ENCODE measurements around the gene RPGRIP1.
"Not testable (repeated sequence)": the region's sequence is repeated elsewhere in the genome, so short reads cannot be mapped to it uniquely, and the experiment has no call there.

The RPGRIP1 gene

GRCh38 chr14:21279783-21280182 is at the start of gene RPGRIP1:
TSS of gene RPGRIP1 (plus strand) at chr14:21280083. CDS start at chr14:21287977, 7,894 bp downstream.
- FAIRE-seq (no peak), DNase-seq (ENCODE audit: insufficient read length, low spot score) (no peak)

GRCh38 chr14:21231020-21231652 is 48.7 kb upstream of the RPGRIP1 start:
- FAIRE-seq, result no peak
- no peak for DNase-seq (ENCODE audit: insufficient read length, low spot score)

GRCh38 chr14:21233457-21234076 is 46.3 kb upstream of the RPGRIP1 start:
- FAIRE-seq (no peak), DNase-seq (ENCODE audit: insufficient read length, low spot score) (no peak)

- no peak for DNase-seq (ENCODE audit: insufficient read length, low spot score)
- no peak for FAIRE-seq
Measured at GRCh38 chr14:21234112-21234511, 45.8 kb upstream of the RPGRIP1 start.

GRCh38 chr14:21236948-21237797 is 42.7 kb upstream of the RPGRIP1 start:
- no peak for DNase-seq (ENCODE audit: insufficient read length, low spot score)
- FAIRE-seq, result no peak

- peak; percentile 37 for FAIRE-seq
- no peak for DNase-seq (ENCODE audit: insufficient read length, low spot score)
Measured at GRCh38 chr14:21238823-21239518, 40.9 kb upstream of the RPGRIP1 start.

- DNase-seq (ENCODE audit: insufficient read length, low spot score) (no peak), FAIRE-seq (peak; percentile 14)
Measured at GRCh38 chr14:21240417-21240816, 39.5 kb upstream of the RPGRIP1 start.

- DNase-seq (ENCODE audit: insufficient read length, low spot score), result no peak
- FAIRE-seq, result no peak
Measured at GRCh38 chr14:21241218-21241819, 38.6 kb upstream of the RPGRIP1 start.

- DNase-seq (ENCODE audit: insufficient read length, low spot score) (no peak), FAIRE-seq (no peak)
Measured at GRCh38 chr14:21244544-21244943, 35.3 kb upstream of the RPGRIP1 start.

GRCh38 chr14:21245813-21246212 is 34.1 kb upstream of the RPGRIP1 start:
- FAIRE-seq, result no peak
- no peak for DNase-seq (ENCODE audit: insufficient read length, low spot score)

- FAIRE-seq (no peak), DNase-seq (ENCODE audit: insufficient read length, low spot score) (no peak)
Measured at GRCh38 chr14:21248338-21248737, 31.5 kb upstream of the RPGRIP1 start.

GRCh38 chr14:21248739-21249411 is 31.0 kb upstream of the RPGRIP1 start:
- FAIRE-seq (no peak), DNase-seq (ENCODE audit: insufficient read length, low spot score) (no peak)

- DNase-seq (ENCODE audit: insufficient read length, low spot score) (no peak), FAIRE-seq (no peak)
Measured at GRCh38 chr14:21251215-21251614, 28.7 kb upstream of the RPGRIP1 start.

- DNase-seq (ENCODE audit: insufficient read length, low spot score) (no peak), FAIRE-seq (no peak)
Measured at GRCh38 chr14:21252149-21252548, 27.7 kb upstream of the RPGRIP1 start.

- no peak for FAIRE-seq
- DNase-seq (ENCODE audit: insufficient read length, low spot score), result no peak
Measured at GRCh38 chr14:21255385-21256101, 24.3 kb upstream of the RPGRIP1 start.

- DNase-seq (ENCODE audit: insufficient read length, low spot score); FAIRE-seq: not testable (repeated sequence)
Measured at GRCh38 chr14:21256102-21256447, 23.8 kb upstream of the RPGRIP1 start.

- FAIRE-seq, result no peak
Measured at GRCh38 chr14:21256539-21257393, 23.1 kb upstream of the RPGRIP1 start.

GRCh38 chr14:21257394-21257909 is 22.4 kb upstream of the RPGRIP1 start:
- DNase-seq (ENCODE audit: insufficient read length, low spot score), result no peak

More at GRCh38 chr14:21256539-21257393, 23.1 kb upstream of the RPGRIP1 start:
- no peak for DNase-seq (ENCODE audit: insufficient read length, low spot score)

More at GRCh38 chr14:21257394-21257909, 22.4 kb upstream of the RPGRIP1 start:
- no peak for FAIRE-seq

Measured in GM19239 (cell line).